SK-N-SH treated with all-trans-retinoic acid at 6 μM for 48 hours (cell line): Measurements from ENCODE around the gene RECQL5.

ENCODE experiments used
- ARNTL ChIP-seq: fragments of 450-650 bp; formaldehyde crosslinking; IDR thresholded peaks from 2 replicates; pipeline ENCODE4 v1.5.0; 2020; ENCODE audit warnings: low read depth, mild to moderate bottlenecking, moderate library complexity, borderline replicate concordance
- CREB5 ChIP-seq: fragments of 250-450 bp; sonication (Bioruptor Pico); IDR thresholded peaks from 2 replicates; pipeline ENCODE4 v1.5.1; 2020; ENCODE audit warnings: low read depth, mild to moderate bottlenecking, moderate library complexity
- CSRNP3 ChIP-seq: fragments of 250-450 bp; sonication (Bioruptor Pico); IDR thresholded peaks from 2 replicates; pipeline ENCODE4 v1.5.1; 2021; ENCODE audit warnings: mild to moderate bottlenecking, moderate library complexity
- ISL1 ChIP-seq: fragments of 250-450 bp; sonication (Bioruptor Pico); IDR thresholded peaks from 2 replicates; pipeline ENCODE4 v2.1.2; 2022; ENCODE audit warnings: mild to moderate bottlenecking, moderate library complexity
- PATZ1 ChIP-seq: fragments of 250-450 bp; sonication (Bioruptor Pico); IDR thresholded peaks from 2 replicates; pipeline ENCODE4 v1.8.0; 2020; ENCODE audit warnings: mild to moderate bottlenecking, moderate library complexity, borderline replicate concordance
- RARB ChIP-seq: fragments of 250-450 bp; sonication (Bioruptor Pico); IDR thresholded peaks from 2 replicates; pipeline ENCODE4 v1.8.0; 2021; ENCODE audit warnings: mild to moderate bottlenecking, moderate library complexity
- TOX ChIP-seq: fragments of 250-450 bp; sonication (Bioruptor Pico); IDR thresholded peaks from 2 replicates; pipeline ENCODE4 v1.8.0; 2021; ENCODE audit warnings: mild to moderate bottlenecking, moderate library complexity, borderline replicate concordance
- ZFP3 ChIP-seq: fragments of 250-450 bp; sonication (Bioruptor Pico); IDR thresholded peaks from 2 replicates; pipeline ENCODE4 v1.5.0; 2020; ENCODE audit warnings: mild to moderate bottlenecking, moderate library complexity
- ZFP30 ChIP-seq: fragments of 450-650 bp; formaldehyde crosslinking; IDR thresholded peaks from 2 replicates; pipeline ENCODE4 v1.5.0; 2022; ENCODE audit warnings: mild to moderate bottlenecking, moderate library complexity
- ZNF565 ChIP-seq: fragments of 450-650 bp; formaldehyde crosslinking; conservative IDR thresholded peaks from 2 replicates; pipeline ENCODE4 v1.5.0; 2020; ENCODE audit warnings: low read depth, mild to moderate bottlenecking, moderate library complexity
- ZNF8 ChIP-seq: fragments of 450-650 bp; formaldehyde crosslinking; IDR thresholded peaks from 2 replicates; pipeline ENCODE4 v1.5.0; 2020; ENCODE audit warnings: mild to moderate bottlenecking, moderate library complexity

- no peak for TF ChIP-seq ZFP3 (CRISPR knock-in tag)
- no peak for TF ChIP-seq CREB5 (CRISPR knock-in tag)
- no peak for TF ChIP-seq ARNTL (CRISPR knock-in tag)
- TF ChIP-seq ZNF565, result no peak
- no peak for TF ChIP-seq PATZ1
- no peak for TF ChIP-seq ZFP30 (CRISPR knock-in tag)
- no peak for TF ChIP-seq ZNF8 (CRISPR knock-in tag)
- no peak for TF ChIP-seq RARB
- no peak for TF ChIP-seq CSRNP3
- no peak for TF ChIP-seq ISL1 (CRISPR knock-in tag)
- no peak for TF ChIP-seq TOX (CRISPR knock-in tag)
Observed at GRCh38 chr17:75639771-75640555, 27.0 kb downstream of the RECQL5 start.
